ENCODE measurements around the gene CD101.

Gene CD101

DNA sequence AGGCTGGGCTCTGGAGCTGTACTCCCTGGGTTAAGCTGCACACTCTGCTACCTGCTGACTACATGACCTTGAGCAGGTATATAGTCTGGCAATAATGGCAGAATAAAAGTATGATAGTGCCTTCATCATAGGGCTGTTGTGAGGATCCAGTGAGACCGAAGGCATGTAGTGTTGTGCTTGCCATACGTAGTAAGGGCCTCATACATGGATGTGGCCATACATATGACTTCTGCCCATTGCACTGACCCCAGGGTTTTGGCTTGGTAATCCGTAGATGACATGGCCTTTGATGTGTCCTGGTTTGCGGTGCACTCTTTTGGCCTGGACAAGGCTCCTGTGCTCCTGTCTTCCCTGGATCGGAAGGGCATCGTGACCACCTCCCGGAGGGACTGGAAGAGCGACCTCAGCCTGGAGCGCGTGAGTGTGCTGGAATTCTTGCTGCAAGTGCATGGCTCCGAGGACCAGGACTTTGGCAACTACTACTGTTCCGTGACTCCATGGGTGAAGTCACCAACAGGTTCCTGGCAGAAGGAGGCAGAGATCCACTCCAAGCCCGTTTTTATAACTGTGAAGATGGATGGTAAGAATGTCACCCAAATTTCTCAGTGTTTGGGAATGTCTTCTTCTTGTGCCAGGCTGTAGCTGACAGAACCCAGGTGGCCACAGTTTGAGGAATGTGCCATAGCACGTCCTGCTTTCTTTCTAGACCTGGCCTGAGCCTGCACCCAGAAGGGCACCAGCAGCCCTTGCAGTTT is 17.0 kb upstream of the CD101 start:
- no peak for DNase-seq (ENCODE audit: low read depth)

DNA sequence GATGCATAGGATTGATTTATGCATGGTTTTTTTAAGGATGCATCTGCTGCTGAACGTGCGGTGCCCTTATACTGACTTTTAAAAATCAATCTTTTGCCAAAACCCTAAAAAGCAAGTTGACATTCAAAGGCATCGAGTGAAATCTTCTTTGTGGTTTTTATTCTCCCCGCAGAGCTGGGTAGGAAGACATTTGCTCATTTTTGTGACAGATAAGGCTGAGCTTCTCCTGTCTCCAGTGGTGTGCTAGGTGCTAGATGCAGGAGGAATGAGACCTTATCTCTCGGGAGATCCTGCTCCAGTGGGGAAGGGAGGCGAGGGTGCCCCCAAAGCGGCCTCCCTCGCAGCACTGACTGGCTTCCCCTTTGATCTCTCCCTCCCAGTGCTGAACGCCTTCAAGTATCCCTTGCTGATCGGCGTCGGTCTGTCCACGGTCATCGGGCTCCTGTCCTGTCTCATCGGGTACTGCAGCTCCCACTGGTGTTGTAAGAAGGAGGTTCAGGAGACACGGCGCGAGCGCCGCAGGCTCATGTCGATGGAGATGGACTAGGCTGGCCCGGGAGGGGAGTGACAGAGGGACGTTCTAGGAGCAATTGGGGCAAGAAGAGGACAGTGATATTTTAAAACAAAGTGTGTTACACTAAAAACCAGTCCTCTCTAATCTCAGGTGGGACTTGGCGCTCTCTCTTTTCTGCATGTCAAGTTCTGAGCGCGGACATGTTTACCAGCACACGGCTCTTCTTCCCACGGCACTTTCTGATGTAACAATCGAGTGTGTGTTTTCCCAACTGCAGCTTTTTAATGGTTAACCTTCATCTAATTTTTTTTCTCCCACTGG is 14.9 kb upstream of the CD101 start:
- peak; percentile 29 for DNase-seq (ENCODE audit: low read depth)

DNA sequence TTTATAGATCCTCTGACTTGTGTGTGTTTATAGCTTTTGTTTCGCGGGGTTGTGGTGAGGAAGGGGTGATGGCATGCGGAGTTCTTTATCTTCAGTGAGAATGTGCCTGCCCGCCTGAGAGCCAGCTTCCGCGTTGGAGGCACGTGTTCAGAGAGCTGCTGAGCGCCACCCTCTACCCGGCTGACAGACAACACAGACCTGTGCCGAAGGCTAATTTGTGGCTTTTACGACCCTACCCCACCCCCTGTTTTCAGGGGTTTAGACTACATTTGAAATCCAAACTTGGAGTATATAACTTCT is 14.4 kb upstream of the CD101 start:
- peak; percentile 57 for DNase-seq (ENCODE audit: low read depth)

DNA sequence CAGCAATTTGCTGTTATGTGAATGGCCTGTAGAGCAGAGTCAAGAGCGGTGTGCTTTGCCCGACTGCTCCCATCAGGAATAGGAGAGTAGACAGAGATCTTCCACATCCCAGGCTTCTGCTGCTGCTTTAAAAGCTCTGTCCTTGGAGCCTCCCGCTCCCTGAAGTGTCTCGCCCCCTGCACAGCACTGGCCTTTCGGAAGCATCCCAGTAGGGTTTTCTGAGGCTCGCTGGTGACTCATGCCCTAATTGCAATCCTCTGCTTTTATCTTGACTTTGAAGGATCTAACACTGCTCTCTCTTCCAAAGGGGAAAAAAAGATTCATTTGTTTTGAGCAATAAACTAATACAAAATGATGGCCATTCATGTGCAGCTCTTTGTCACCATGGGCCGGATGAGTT is 13.3 kb upstream of the CD101 start:
- no peak for DNase-seq (ENCODE audit: low read depth)

DNA sequence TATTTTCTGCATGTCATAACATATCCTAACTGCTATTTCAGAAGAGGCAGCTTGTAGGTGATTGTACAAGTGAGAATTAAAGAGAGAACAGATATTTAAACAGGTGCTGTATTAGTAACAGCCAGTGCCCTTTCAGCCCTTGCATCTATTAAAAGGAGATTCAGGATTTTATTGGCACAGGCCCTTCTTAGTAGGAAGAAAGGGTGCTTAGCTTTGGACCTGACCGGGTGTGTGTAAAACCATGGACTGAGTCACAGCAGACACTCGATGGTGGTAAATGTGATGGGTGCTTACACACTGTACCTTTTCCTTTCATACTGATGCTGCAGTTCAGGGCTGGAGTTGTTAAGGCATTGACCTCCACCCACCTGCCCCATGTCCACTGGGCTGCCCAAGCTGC is 12.7 kb upstream of the CD101 start:
- DNase-seq (ENCODE audit: low read depth): no peak

DNA sequence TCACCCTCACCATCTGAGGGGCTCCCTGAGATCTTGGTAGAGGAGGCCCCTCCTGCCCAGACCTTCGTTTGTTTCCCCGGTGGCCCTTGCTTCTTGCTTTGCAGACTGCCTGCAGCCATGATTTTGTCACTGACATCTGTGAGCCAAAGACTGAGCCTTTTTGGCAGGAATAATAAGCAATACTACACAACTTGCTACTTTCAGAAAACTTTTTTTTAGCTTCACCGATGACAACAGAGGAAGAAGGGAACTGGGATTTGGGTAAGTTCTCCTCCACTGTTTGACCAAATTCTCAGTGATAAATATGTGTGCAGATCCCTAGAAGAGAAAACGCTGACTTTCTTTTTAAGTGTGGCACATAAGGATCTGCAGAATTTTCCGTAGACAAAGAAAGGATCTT is 11.7 kb upstream of the CD101 start:
- no peak for DNase-seq (ENCODE audit: low read depth)

DNA sequence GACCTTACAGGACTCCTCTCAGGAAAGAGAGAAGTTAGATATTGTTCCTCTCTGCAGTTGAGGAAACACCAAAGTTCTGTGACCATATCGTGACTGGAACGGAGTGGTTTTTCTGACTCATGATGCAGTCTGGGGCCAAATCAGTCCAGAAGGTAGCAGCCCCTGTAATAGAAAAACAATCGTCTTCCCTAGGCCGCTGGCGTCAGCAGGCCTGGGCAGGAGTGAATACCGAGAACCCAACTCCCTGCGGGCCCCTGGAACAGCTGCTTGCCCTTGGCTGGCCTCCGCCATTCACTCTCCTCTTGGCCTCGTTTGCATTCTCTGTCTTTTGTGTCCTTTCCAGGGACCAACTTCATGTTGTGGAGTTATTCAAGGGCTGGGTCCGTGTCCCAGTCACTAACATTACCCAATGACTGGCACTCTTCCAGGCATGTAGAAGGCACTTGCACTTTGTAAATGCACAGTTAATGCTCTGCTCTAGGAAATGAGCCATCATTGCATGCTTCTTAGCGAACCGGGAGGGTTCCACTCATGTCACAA is 10.9 kb upstream of the CD101 start:
- no peak for DNase-seq (ENCODE audit: low read depth)

DNA sequence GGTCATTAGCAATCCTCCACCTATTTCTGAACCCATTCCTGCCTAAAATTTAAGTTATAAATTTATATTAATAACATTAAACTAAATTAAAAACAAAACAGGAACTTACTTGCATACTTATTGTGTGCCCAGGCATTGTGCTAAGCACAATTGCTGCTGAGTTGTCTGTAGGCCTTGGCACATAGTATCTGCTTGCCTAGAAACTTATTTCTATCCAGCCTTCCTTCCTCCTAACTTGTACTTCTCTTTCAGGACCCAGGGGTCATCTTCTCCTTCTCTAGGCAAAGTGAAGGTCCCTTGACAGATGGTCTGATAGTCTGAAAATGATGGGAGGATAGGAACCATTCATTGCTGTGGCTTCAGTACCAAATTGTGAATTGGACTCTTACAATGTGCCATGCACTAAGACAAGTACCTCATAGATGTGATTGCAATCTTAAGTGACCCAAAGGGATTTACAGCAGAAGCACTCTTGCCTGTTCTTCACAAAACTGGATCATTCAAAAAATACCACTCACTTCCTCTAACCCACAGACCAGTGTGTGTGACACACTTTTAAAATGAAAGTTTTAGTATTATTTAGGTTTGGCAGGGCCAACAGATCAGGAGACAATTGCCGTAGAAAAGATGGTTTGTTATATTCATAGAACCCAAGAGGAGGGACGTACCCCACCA is 10.3 kb upstream of the CD101 start:
- DNase-seq (ENCODE audit: low read depth): no peak

DNA sequence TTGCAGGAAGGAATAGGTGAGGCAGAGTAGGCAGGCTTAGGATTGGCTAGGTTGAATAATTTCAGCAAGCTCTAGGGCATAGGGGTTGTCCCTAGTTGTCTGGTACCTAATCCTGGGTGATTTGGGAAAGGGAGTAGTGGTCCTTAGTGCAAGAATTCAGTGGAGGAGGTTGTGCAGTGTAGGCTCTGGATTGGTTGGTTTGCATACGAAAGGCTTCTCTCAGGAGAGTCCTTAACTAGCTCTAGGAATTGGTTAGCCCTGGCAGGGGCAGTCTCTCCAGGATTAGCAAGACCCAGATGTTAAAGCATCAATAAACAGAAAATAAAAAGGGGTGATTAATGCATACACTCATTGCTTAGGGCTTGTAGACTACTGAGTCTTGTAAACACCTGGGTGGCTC is 9.6 kb upstream of the CD101 start:
- DNase-seq (ENCODE audit: low read depth): no peak

DNA sequence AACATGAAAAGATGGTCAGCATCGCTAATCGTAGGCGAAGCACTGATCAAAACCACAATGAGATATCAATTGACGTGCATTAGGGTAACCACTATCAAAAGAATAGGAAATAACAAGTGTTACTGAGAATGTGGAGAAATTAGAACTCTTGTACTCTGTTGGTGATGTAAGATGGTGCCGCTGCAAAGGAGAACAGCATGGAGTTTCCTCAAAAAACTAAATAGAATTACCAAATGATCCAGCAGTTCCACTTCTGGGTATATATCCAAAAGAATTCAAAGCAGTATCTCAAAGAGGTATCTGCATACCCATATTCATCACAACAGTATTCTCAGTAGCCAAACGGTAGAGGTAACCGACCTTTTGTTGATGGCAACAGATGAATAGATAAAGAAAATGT is 8.3 kb upstream of the CD101 start:
- no peak for DNase-seq (ENCODE audit: low read depth)

DNA sequence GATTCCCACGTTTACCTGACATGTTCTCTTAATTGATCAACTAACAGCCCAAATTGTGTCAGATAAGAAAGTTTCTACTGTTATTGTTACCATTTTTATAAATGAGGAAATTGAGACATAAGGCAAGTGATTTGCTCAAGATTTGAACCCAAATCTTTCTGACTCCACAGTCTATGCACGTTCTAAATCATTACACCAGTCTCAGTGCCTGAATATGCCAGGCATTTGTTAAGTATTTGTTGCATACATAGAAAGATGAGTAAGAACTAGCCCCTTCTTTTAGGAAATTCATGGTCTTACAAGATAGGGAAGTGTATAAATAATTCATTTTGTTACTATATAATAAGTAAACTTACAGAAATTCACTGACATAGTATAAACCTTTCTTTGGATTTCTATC is 7.1 kb upstream of the CD101 start:
- DNase-seq (ENCODE audit: low read depth): no peak

DNA sequence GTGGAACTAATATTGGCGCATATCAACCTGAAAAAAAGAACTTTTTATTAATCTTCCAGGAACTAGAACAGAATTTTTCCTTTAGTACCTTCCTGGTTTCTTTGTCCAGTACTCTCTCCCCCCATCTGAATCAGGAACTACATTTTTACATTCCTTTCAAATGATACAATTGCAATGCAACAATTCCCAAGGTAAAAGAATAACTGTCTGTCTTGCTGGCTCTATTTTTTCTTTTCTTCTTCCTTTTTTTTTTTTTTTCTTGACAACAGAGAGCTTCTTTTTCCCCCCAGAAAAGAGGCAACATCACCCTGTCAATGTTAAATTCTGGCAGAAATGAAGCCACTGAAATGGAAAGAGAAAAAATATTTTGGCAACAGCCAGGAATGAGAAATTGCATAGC is 4.5 kb upstream of the CD101 start:
- DNase-seq (ENCODE audit: low read depth): no peak

DNA sequence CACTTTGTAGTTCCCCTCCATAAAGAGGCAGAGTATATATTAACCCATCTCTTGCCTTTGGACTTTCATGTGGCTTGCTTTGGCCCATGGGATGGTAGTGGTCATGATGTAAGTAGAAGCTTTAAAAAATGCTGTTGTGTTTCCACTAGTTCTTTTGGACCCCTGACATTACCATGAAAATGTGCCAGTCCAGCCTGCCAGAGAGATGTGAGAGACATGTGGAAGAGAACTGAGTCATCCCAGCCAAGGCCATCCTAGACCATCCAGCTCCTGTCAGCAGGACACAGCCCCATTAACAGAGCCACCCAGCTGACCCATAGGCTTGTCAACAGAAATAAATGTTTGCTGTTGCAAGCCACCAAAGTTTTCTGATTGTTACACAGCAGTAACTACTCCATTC is 3.9 kb upstream of the CD101 start:
- DNase-seq (ENCODE audit: low read depth): no peak

DNA sequence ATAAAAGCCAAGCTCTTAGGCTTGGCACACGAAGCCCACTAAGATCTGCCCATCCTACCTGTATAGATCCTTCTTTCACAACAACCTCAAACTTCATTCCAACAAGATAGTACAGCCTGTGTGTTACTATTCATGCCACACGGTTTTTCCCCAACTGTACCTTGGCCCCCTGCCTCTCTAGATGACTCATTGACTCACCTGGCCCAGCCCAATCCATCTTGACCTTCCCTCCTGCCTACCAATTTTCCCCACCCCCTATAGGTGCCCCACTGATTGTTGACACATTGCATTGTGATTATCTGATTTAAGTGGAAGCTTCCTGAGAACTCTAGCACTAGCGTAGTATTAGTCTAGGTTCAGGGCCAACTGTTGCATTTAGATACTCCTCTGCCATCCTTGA is 2.0 kb upstream of the CD101 start:
- no peak for DNase-seq (ENCODE audit: low read depth)

DNA sequence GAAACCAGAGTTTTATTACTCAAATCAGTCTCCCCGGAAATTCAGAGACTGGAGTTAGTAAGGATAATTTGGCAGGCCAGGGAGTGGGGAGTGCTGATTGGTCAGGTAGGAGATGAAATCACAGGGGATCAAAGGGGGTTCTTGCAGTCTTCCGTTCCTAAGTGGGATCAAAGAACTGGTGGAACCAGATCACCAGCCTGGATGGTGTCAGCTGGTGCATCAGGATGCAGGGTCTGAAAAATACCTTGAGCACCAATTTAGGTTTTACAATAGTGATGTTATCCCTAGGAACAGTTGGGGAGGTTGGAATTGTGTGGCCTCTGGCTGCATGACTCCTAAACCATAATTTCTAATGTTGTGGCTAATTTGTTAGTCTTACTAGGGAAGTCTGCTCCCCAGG is 1.4 kb upstream of the CD101 start:
- no peak for DNase-seq (ENCODE audit: low read depth)

DNA sequence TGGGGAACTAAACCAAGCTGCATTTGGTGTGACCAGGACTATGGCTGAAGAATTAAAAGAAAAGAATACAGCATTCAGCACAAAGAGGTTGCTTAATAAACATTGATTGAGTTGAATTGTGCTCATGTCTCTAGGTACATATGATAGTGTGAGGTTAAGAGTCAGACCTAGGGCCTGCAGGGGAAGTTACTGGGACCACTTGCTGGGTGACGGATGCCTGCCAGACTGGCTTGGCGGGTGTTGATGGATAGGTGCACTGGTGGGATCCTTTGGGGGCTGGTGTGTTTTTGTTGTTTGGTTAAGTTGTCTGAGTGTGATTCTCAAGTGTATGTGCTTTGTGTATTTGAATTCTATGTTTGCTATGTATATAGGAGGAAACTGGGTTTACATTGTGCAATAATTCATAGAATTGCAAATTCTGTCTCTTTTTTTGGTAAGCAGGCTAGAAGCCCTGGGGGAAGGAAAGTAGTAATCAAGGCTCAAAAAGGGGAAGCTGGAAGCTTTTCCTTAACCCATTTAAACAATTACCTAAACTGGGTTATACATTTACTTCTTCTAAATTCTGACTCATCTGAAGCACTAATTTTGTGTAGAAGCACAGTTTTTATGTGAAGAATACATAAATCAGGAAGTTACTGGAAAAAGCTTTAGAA is 1.8 kb downstream of the CD101 start:
- DNase-seq (ENCODE audit: low read depth): no peak

DNA sequence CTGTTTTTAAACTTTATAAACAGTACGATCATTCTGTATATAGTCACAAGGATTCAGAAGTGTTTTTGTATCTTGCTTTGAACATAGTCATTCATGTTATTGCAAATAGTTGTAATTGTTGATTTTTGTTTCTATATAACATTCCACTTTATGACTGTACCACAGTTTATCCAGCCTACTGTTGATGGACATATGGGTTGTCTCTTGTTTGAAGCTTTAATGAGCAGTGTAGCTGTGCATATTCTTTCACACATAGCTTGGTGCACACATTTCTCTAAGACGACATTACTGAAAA is 6.1 kb downstream of the CD101 start:
- no peak for DNase-seq (ENCODE audit: low read depth)

DNA sequence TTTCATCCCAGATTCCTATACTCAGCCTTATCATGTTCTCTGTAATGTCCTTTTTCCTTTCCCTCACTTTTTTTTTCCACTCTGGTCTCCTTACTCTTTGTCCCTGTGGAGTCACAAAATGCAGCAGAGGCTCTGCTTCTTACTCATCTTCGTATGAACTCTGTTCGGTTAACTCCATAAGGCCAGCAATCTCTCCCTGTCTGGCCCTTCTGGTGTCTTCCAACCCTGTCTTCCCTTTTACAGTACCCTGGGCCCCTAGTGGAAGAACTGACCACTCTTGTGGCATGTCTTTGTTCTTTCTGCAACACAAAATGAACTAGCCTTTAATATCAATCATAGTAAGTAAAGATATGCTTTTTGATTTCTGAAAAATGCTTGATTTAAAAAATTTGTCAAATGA is 7.1 kb downstream of the CD101 start:
- DNase-seq (ENCODE audit: low read depth): no peak

DNA sequence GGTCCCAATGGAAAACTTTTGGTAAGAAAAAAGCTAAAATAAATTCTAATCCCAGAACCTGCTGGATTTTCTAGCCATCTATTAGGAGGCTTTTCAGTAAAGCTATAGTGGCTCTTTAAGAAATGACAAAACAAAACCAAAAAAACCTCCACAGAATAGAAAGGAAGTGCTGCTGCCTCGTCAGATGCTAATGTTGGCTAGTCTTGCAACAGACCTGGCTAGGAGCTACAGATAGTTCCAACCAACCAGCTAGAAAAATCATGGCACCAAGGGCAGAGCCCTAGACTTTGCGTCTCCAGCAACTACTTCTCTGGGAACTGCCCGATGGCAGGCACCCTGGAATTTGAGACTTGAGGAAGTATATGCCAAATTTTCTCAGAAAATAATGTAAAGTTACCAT is 7.6 kb downstream of the CD101 start:
- DNase-seq (ENCODE audit: low read depth): no peak

DNA sequence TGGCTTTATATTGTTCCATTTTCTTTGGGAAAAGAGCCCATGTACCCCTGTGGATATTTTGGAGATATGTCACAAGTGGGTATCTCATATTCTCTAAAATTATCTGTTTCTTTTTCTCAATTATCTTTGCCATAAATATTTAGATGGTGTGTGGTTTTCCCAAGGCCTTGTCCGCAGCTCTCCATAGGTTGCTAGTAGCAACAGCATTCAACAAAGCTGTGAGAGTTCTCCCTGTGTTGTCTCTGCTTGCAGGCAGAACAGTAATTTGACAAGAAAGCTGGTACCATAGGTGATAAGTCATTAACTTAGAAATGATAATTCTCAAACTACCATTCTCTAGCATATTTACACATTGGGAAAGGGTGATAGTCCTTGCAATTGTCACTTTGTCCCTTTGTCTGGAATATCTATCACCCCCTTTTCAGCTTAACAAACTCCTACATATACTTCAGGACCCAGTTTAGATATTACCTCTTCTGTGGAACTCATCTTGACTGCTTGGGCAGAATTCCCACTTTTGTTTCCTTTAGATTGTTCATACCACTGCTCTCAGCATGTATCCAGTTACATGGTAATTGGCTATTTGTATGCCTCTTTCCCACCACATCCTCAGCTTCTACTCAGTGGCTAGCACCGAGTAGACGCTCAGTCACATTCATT is 8.9 kb downstream of the CD101 start:
- no peak for DNase-seq (ENCODE audit: low read depth)

DNA sequence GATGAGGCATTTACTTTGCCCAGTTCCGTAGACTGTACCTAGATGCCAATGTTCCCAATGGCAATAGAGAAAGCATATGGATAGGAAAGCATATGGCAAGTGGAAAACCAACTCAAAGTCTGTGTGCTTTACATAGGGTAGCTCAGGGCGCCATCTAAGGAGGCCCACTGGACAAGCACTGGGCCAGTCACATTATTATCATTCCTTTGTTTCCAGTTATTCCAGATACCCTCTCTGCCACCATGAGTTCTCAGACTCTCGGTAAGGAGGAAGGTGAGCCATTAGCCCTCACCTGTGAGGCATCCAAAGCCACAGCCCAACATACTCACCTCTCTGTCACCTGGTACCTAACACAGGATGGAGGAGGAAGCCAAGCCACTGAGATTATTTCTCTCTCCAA is 9.8 kb downstream of the CD101 start:
- DNase-seq (ENCODE audit: low read depth): no peak

DNA sequence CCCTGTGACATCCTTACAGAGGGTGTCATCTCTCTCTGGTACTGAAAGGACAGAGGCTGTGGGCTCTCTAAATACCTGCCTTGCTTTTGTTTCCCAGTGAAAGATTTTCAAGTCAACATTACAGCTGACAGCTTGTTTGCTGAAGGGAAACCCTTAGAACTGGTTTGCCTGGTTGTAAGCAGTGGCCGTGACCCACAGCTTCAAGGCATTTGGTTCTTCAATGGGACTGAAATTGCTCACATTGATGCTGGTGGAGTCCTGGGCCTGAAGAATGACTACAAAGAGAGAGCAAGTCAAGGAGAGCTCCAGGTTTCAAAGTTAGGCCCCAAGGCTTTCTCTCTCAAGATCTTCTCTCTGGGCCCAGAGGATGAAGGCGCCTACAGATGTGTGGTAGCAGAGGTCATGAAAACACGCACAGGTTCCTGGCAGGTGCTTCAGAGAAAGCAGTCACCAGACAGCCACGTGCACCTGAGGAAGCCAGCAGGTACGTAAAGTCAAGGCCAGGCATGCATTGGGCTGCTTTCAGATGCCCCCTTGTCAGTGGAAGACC is 11.8 kb downstream of the CD101 start:
- DNase-seq (ENCODE audit: low read depth): no peak
